Activated naive CD4-positive, alpha-beta T cell treated with anti-CD3 and anti-CD28 coated beads, Interleukin-2, amount 50 U/mL, for 72 hours (primary cell): ENCODE measurements around the gene PSTPIP1. TPM values are rescaled to one million over a fixed set of nuclear protein-coding genes. Genes with fewer than 3 reads are reported as not detected.

ENCODE experiments used
- ATAC-seq, 2 donors: fragments of 150-1000 bp; cut with Tn5 transposase; 2 replicates each; pipeline ENCODE4 v1.10.0; 2021; ENCODE audit warnings: mild to moderate bottlenecking in 2 of 2, moderate library complexity in 2 of 2
- DNase-seq, 2 donors: peaks; one replicate each; pipeline ENCODE4 v3.0.0; 2021 to 2022; ENCODE audit warnings: low spot score in 2 of 2
- H3K27ac Mint-ChIP-seq, 2 donors: one replicate each; pipeline ENCODE4 v1.8.0; 2022; ENCODE audit warnings: mild to moderate bottlenecking in 2 of 2, mixed read lengths in 2 of 2
- H3K36me3 Mint-ChIP-seq, 2 donors: one replicate each; pipeline ENCODE4 v1.8.0; 2022; ENCODE audit warnings: mixed read lengths in 2 of 2
- H3K9me3 Mint-ChIP-seq, 2 donors: one replicate each; pipeline ENCODE4 v1.8.0; 2022; ENCODE audit warnings: mixed read lengths in 2 of 2
- total RNA-seq, 2 donors: library from RNA; stranded (reverse); gene quantifications; one replicate each; pipeline ENCODE4 v1.2.3, GENCODE V29; 2022

PSTPIP1 gene
- total RNA-seq, 2 donors from 2014 or later: 95.5 to 149 TPM

DNA sequence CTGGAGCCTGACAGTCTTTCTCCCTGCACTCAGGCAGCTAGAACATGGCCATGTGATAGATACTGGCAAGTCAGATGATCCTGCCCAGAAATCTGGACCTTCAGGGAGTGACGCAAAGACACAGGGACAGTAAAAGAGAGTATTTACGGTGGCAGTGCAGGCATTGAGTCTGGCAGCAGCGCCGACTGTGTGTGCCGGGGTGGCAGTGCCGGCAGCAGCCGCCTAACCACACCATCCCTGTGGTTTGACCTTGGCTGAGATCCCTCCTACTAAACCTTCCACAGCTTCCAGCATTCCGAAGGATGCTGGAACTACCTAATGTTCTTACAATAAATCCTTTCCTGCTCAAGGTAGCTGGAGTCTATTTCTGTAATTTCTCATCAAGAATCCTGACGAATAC lies 80.6 kb downstream of the PSTPIP1 start:
- no peak overlapping the region for H3K27ac Mint-ChIP-seq
- DNase-seq (no peak), ATAC-seq (no peak)
- no peaks in the 10 kb centered on the region for H3K36me3 Mint-ChIP-seq
- H3K9me3 Mint-ChIP-seq: no peaks in the 10 kb centered on the region

DNA sequence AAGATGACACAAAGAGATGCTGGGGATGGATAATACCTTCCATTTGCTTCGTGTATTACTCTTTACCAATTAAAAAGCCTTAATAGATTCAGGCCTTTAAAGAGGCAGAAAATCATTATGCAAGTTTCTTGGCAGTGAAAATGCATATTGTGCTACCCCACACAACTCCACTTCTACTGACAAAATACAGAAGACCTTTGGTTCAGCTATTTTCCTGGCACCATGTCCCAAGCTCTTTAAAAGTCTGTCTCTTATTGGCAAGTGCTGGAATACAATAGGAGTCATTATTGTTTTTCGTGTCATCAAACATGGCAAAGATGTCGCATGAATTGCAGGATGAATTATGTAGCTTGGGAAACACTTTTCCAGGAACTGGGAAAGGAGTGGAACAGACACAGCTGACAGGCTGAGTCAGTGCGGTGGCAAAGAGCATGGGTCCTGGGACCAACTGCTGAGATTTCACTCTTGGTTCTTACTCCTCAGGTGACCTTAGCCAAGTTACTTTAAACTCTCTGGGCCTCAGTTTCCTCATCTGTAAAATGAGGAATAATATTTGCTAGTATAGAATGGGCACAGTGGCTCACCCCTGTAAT lies 81.5 kb downstream of the PSTPIP1 start:
- no peaks in the 10 kb centered on the region for H3K36me3 Mint-ChIP-seq
- no peaks in the 10 kb centered on the region for H3K9me3 Mint-ChIP-seq
- no peak overlapping the region for H3K27ac Mint-ChIP-seq
- DNase-seq (no peak), ATAC-seq (no peak)

DNA sequence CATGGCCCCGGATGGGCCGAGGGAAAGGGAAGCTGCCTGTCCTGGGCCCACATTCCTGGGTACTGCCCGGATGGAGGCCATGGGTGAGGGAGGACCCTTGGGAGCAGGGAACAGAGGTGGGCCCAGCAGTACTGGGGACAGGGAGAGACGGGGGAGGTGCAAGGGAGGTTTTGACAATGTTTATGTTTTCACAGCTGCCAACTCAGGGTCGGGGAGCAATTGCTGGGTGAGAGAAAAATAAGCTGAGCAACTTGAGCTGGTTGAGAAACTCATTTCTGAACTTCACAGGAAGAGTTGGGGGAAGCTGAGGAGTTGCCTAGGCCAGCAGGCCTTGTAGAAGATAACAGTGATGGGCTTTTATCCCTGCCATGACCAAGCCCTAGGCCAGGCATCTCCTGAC lies 87.0 kb downstream of the PSTPIP1 start:
- Mint-ChIP-seq H3K36me3 (no peaks in the 10 kb centered on the region), H3K9me3 (peaks cover 0 to 4% of the 10 kb centered on the region in 2 donors), H3K27ac (no peak overlapping the region)
- no peak for DNase-seq
- ATAC-seq: no peak

DNA sequence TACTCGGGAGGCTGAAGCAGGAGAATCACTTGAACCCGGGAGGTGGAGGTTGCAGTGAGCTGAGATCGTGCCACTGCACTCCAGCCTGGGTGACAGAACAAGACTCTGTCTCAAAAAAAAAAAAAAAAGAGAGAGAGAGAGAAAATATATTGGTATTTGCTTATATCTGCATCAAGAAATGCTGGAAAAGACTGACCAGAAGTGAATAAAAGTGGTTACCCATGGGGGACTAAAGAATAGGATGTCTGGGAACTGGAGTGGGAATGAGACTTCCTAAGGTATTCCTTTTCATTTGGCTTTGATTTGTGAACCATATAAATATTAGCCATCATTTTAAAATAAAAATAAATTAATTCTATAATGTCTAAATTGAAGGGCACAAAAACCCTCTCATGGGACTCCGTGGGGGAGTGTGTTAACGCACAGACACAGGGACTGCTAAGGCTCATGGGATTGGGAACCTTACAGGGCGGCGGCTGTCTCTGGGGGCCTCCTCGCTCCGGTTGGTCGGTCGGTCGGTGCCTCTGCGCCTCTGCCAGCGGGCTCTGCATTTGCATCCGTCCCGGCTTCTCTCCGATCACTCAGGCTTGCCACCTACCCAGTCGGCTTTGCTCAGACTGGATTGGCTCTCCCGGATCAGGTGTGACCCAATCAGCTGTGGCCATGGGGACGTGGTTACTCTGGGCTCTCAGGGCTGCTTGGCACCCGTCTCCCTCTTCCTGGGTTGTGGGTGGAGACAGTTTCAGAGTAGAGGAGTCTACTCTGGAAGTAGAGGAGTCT lies 88.6 kb downstream of the PSTPIP1 start:
- Mint-ChIP-seq H3K27ac (peak overlapping the region in 1 of 2 donors; percentile 29), H3K36me3 (no peaks in the 10 kb centered on the region), H3K9me3 (peaks cover 0 to 4% of the 10 kb centered on the region in 2 donors)
- ATAC-seq (peak; percentile 91), DNase-seq (peak in 1 of 2 donors; percentile 38)

DNA sequence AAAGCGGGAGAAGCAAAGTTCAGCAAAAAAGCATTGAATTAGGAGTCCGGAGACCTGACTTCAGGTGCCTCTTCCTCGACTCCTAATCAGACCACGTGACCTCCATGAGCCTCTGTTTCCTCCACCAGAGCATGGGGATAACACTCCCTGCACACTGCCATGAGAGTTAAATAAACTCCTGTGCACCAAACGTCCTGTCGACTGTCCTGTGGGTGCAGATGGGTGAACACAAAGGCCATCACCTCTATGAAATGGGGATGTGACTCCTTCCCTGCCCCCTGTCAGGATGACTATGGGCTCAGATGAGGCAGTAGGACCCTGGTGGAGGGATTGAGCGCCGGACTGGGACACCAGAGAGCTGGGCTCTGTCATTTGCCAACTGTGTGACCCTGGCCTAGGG lies 89.5 kb downstream of the PSTPIP1 start:
- Mint-ChIP-seq H3K9me3 (peaks cover 0 to 4% of the 10 kb centered on the region in 2 donors), H3K36me3 (no peaks in the 10 kb centered on the region), H3K27ac (no peak overlapping the region)
- ATAC-seq (no peak), DNase-seq (no peak)

DNA sequence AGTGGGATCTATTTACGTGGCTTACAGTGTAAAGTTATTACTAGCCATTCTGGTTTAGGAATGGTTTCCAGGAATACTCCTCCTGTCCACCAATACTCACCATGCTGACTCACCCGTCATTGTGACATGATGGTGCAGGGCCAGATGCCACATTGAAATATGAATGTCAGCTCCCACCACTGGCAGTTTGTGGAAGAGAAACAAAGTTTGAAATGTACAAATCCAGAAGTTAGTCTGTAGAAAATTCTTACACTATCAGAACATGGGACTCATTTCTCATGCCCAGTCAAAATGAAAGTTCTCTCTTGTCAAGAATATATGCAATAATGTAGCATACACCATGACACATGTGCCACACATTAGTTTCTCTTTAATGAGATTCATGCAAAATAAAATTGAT lies 90.4 kb downstream of the PSTPIP1 start:
- Mint-ChIP-seq H3K27ac (no peak overlapping the region), H3K9me3 (peaks cover 0 to 4% of the 10 kb centered on the region in 2 donors), H3K36me3 (no peaks in the 10 kb centered on the region)
- DNase-seq (no peak), ATAC-seq (peak; percentile 19 to 61)

Other genes starting within 250 kb of the PSTPIP1 start
- 10 to 100 TPM; 33.3 to 43.0 TPM for gene SCAPER, start 89.8 kb upstream of the PSTPIP1 start, total RNA-seq
- gene RCN2, start 63.4 kb upstream of the PSTPIP1 start, total RNA-seq: 10 to 100 TPM; 22.2 to 34.7 TPM
- gene TSPAN3, start 76.0 kb downstream of the PSTPIP1 start, total RNA-seq: 10 to 100 TPM in 1 of 2 donors, 1 to 10 TPM in 1; 6.9 to 27.1 TPM